ENCODE results near the gene LMNTD2. TPM values are rescaled to one million over a fixed set of nuclear protein-coding genes. Genes with fewer than 3 reads are reported as not detected.

The LMNTD2 gene
- total and polyA plus RNA-seq, 2 donors (not counting 3 experiments of a cell fraction or from before 2014, with no cell fraction given), result 2.1 to 2.6 TPM

DNA sequence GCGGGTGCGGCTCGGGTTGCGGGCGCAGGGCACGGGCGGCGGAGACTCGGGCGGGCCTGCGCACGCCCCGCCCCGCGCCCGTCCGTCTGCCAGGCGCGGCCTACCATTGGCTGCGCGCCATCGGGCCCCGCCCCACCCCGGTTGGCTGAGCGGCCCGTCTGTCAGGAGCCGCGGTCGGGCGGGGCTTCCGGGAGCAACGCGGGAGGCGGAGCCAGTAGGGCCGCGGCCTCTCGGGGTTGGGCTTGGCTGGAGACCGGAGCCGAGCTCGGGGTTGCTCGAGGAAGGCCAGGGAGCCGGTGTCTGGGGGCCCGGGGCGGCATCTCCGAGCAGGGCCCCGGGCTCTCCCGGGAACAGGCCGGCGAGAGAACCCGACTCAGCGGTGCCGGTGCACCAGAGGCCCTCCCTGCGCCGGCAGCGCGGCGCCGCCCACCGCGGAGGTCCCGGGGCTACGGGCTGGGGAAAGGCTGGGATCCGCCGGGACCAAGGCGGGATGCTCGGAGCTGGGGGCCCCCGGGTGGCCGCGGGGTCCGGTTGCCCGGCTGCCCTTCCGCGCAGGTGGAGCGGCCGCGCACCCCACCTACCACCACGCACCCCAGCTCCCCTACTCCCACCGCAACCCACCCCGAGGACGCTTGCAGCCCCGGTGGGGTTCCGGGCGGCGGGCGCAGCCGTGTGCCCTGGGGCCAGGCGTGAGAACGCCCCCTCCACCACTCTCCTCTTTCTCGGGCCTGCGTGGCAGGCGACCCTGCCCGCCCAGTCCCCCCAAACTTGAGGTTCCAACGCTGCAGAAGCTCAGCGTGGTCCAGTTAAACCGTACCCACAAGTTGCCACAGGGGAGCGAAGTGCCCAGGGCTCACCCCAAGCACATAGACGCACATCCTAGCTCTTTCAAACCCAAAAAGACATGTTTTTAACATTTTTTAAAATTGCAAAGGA lies 24.8 kb downstream of the LMNTD2 start, which contains the start of gene HRAS:
TSS of gene HRAS (minus strand) at position 58 of the 936 bp plus-strand sequence.
- H3K9ac ChIP-seq (replicated peaks; ENCODE audit: extremely low read depth, insufficient read depth, low read length), result peak within 1 kb of the TSS; percentile 58
- peak; percentile 94 for DNase-seq (ENCODE audit: low read depth, low spot score)
- H3K4me3 ChIP-seq (replicated peaks in 1 of 3; ENCODE audit: insufficient read depth in 1 of 3, low read depth in 1 of 3, low read length in 3 of 3), result peak within 1 kb of the TSS; percentile 54 to 74 (median 69)
- intact Hi-C loops (cut with micrococcal nuclease), result loop anchor here (2.0 to 5.0 kb wide), 3 partner anchors 17 to 162 kb away; partner anchors contain the start of genes DEAF1, LMNTD2, RASSF7 and TMEM80
- ChIA-PET POLR2A (no interaction called here), CTCF (interaction anchor here (1.0 to 2.1 kb wide), 3 partner anchors 19 to 191 kb away, joined by 3 to 11 read pairs (median 4); partner anchors contain the start of gene PHRF1)
- no TSS peak for BruUV-seq (replicated peaks)
- peak; percentile 83 for FAIRE-seq
- H3K9me1 ChIP-seq (replicated peaks; ENCODE audit: control insufficient read depth, extremely low read depth, insufficient read depth, low read length), result no peaks in the 10 kb centered on the region
- H3K4me1 ChIP-seq (ENCODE audit: control insufficient read depth, extremely low read depth, insufficient read depth, low read length), result peaks cover 7% of the 10 kb centered on the region
- peaks cover 4 to 15% of the 10 kb centered on the region in 2 experiments for H3K36me3 ChIP-seq (ENCODE audit: control insufficient read depth in 2 of 2, extremely low read depth in 1 of 2, insufficient read depth in 2 of 2, low read length in 2 of 2)
- H3K4me2 ChIP-seq (ENCODE audit: insufficient read depth, low read length), result peak within 1 kb of the TSS; percentile 37
- dilution Hi-C loops (cut with MboI; ENCODE audit: extremely low pct_ligation_motif_present, low sequenced_read_pairs), result no loop called here
- H3K27ac ChIP-seq (ENCODE audit: insufficient read depth, low read depth, low read length), result no peak within 1 kb of the TSS
- no peaks in the 10 kb centered on the region for H4K20me1 ChIP-seq (replicated peaks; ENCODE audit: control insufficient read depth, extremely low read depth, insufficient read depth, low read length)
- TF ChIP-seq GATA2 (IDR thresholded peaks at IDR 0.05; ENCODE audit: insufficient read depth, insufficient read length, low read depth, low read length) (no peak), POLR2A (IDR thresholded peaks at IDR 0.05; ENCODE audit: low read depth, low read length) (peak; percentile 87), POLR2AphosphoS5 (IDR thresholded peaks at IDR 0.05; ENCODE audit: insufficient read depth, low read depth, low read length) (peak; percentile 94)
- no peaks in the 10 kb centered on the region for H3K9me3 ChIP-seq (replicated peaks; ENCODE audit: control insufficient read depth, insufficient read depth, low read length)
- peak within 1 kb of the TSS; percentile 68 for H2AFZ ChIP-seq (ENCODE audit: low read depth, low read length)
- peaks cover 16% of the 10 kb centered on the region for H3K79me2 ChIP-seq (ENCODE audit: control insufficient read depth, insufficient read depth, low read length)
- no peaks in the 10 kb centered on the region for H3K27me3 ChIP-seq (ENCODE audit: control insufficient read depth in 2 of 2, insufficient read depth in 2 of 2, low read length in 2 of 2)

DNA sequence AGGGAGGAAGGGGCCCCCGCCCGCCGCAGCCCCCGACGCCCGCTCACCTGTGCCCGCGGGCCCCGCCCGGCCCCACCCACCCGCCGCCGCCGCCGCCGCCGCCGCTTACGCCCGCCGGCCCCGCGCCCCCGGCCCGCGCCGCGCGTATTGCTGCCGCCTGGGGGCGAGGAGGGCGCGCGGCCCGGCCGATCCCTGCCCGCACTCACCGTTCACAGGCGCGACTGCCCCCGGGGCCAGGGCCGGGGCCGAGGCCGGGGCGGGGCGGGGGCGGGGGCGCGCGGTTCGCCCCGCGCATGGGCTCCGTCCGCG lies 25.4 kb downstream of the LMNTD2 start:
- Histone ChIP-seq H3K9me1 (replicated peaks; ENCODE audit: control insufficient read depth, extremely low read depth, insufficient read depth, low read length) (no peaks in the 10 kb centered on the region), H3K36me3 (ENCODE audit: control insufficient read depth in 2 of 2, extremely low read depth in 1 of 2, insufficient read depth in 2 of 2, low read length in 2 of 2) (peaks cover 4 to 15% of the 10 kb centered on the region in 2 experiments), H3K9me3 (replicated peaks; ENCODE audit: control insufficient read depth, insufficient read depth, low read length) (no peaks in the 10 kb centered on the region), H3K27ac (ENCODE audit: insufficient read depth, low read depth, low read length) (no peak overlapping the region), H4K20me1 (replicated peaks; ENCODE audit: control insufficient read depth, extremely low read depth, insufficient read depth, low read length) (no peaks in the 10 kb centered on the region), H3K9ac (replicated peaks; ENCODE audit: extremely low read depth, insufficient read depth, low read length) (no peak overlapping the region), H3K79me2 (ENCODE audit: control insufficient read depth, insufficient read depth, low read length) (peaks cover 16% of the 10 kb centered on the region), H3K4me3 (replicated peaks in 1 of 3; ENCODE audit: insufficient read depth in 1 of 3, low read depth in 1 of 3, low read length in 3 of 3) (peak overlapping the region in 2 of 3 experiments; percentile 54 to 74), H3K27me3 (ENCODE audit: control insufficient read depth in 2 of 2, insufficient read depth in 2 of 2, low read length in 2 of 2) (no peaks in the 10 kb centered on the region), H3K4me1 (ENCODE audit: control insufficient read depth, extremely low read depth, insufficient read depth, low read length) (peaks cover 7% of the 10 kb centered on the region), H3K4me2 (ENCODE audit: insufficient read depth, low read length) (no peak overlapping the region), H2AFZ (ENCODE audit: low read depth, low read length) (no peak overlapping the region)
- dilution Hi-C loops (cut with MboI; ENCODE audit: extremely low pct_ligation_motif_present, low sequenced_read_pairs), result no loop called here
- DNase-seq (ENCODE audit: low read depth, low spot score) (no peak), FAIRE-seq (no peak)
- intact Hi-C loops (cut with micrococcal nuclease), result loop anchor here (2.0 to 5.0 kb wide), 2 partner anchors 16 to 162 kb away; partner anchors contain the start of genes DEAF1 and TMEM80
- TF ChIP-seq CTCF (IDR thresholded peaks at IDR 0.05; ENCODE audit: extremely low read depth in 1 of 2, insufficient read depth in 1 of 2, low read depth in 1 of 2, low read length in 2 of 2) (peak in 1 of 2 donors; percentile 10), FOS (IDR thresholded peaks at IDR 0.05; ENCODE audit: borderline replicate concordance, insufficient read depth, low read length) (no peak)
- CTCF ChIA-PET, result interaction anchor here (2.1 kb wide), 1 partner anchor 20 kb away, joined by 11 read pairs; no protein-coding TSS in a partner anchor
- no TSS peak for BruUV-seq (replicated peaks)
- POLR2A ChIA-PET, result no interaction called here
